Measurements from ENCODE around the gene KLK4. TPM values are rescaled to one million over a fixed set of nuclear protein-coding genes. Genes with fewer than 3 reads are reported as not detected.

KLK4 gene, protein sequence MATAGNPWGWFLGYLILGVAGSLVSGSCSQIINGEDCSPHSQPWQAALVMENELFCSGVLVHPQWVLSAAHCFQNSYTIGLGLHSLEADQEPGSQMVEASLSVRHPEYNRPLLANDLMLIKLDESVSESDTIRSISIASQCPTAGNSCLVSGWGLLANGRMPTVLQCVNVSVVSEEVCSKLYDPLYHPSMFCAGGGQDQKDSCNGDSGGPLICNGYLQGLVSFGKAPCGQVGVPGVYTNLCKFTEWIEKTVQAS
- not detected for total RNA-seq

GRCh38 chr19:50911206-50912101 lies at the start of gene KLK4:
Gene KLK4 (minus strand): TSS chr19:50911395. CDS start chr19:50910738, 657 bp downstream.
- H3K36me3 Mint-ChIP-seq (ENCODE audit: low read depth), result no peaks in the 10 kb centered on the region
- peaks cover 10% of the 10 kb centered on the region for H3K4me1 Mint-ChIP-seq (ENCODE audit: low read depth)
- peaks cover 32% of the 10 kb centered on the region for H3K27me3 Mint-ChIP-seq (ENCODE audit: low read depth)
- H3K4me3 Mint-ChIP-seq, result no peak within 1 kb of the TSS
- no peak within 1 kb of the TSS for H3K27ac Mint-ChIP-seq
- CTCF ChIA-PET, result no interaction called here
- intact Hi-C loops (cut with micrococcal nuclease), result no loop called here
- no peaks in the 10 kb centered on the region for H3K9me3 Mint-ChIP-seq
- no peak for DNase-seq

GRCh38 chr19:50959731-50960500 lies 48.7 kb upstream of the KLK4 start:
- CTCF ChIA-PET, result no interaction called here
- no peak for DNase-seq
- Mint-ChIP-seq H3K4me3 (no peak overlapping the region), H3K4me1 (ENCODE audit: low read depth) (no peaks in the 10 kb centered on the region), H3K27ac (no peak overlapping the region), H3K36me3 (ENCODE audit: low read depth) (no peaks in the 10 kb centered on the region), H3K9me3 (peaks cover 6% of the 10 kb centered on the region), H3K27me3 (ENCODE audit: low read depth) (peaks cover 31% of the 10 kb centered on the region)
- intact Hi-C loops (cut with micrococcal nuclease), result no loop called here

DNA sequence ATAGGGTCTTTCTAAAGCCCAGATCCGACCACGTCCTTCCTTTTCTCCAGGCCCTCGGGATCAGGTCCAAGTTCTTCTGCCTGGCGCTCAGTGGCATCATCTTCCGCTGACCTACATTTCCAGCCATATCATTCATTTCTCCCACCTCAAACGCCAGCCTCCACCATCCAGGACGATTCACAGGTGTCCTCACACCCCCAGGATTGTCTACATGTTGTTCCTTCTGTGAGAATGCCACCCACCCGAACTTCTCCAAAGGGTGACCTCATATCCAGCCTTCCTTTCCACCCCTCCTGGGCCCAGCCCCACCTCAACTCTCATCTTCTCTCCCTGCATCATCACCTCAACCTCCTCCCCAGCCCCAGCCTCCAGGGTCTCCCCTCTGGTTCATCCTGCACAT lies 46.4 kb upstream of the KLK4 start:
- Mint-ChIP-seq H3K9me3 (peaks cover 2% of the 10 kb centered on the region), H3K27me3 (ENCODE audit: low read depth) (peaks cover 21% of the 10 kb centered on the region), H3K27ac (no peak overlapping the region), H3K4me3 (no peak overlapping the region), H3K36me3 (ENCODE audit: low read depth) (no peaks in the 10 kb centered on the region), H3K4me1 (ENCODE audit: low read depth) (no peaks in the 10 kb centered on the region)
- CTCF ChIA-PET, result no interaction called here
- no peak for DNase-seq
- intact Hi-C loops (cut with micrococcal nuclease), result no loop called here

GRCh38 chr19:50952910-50953309 lies 41.7 kb upstream of the KLK4 start, which contains the start of gene KLK5:
Gene KLK5 (minus strand): TSS chr19:50953038. CDS start chr19:50952657, 381 bp downstream.
- Mint-ChIP-seq H3K4me3 (no peak within 1 kb of the TSS), H3K4me1 (ENCODE audit: low read depth) (no peaks in the 10 kb centered on the region), H3K36me3 (ENCODE audit: low read depth) (no peaks in the 10 kb centered on the region), H3K27me3 (ENCODE audit: low read depth) (peaks cover 27% of the 10 kb centered on the region), H3K9me3 (no peaks in the 10 kb centered on the region), H3K27ac (no peak within 1 kb of the TSS)
- CTCF ChIA-PET, result no interaction called here
- no peak for DNase-seq
- intact Hi-C loops (cut with micrococcal nuclease), result no loop called here

- Mint-ChIP-seq H3K9me3 (no peaks in the 10 kb centered on the region), H3K4me3 (no peak overlapping the region), H3K36me3 (ENCODE audit: low read depth) (no peaks in the 10 kb centered on the region), H3K4me1 (ENCODE audit: low read depth) (no peaks in the 10 kb centered on the region), H3K27me3 (ENCODE audit: low read depth) (peaks cover 26% of the 10 kb centered on the region), H3K27ac (no peak overlapping the region)
- intact Hi-C loops (cut with micrococcal nuclease), result no loop called here
- DNase-seq, result no peak
- CTCF ChIA-PET, result no interaction called here
Observed at GRCh38 chr19:50949861-50950260, 38.7 kb upstream of the KLK4 start.

GRCh38 chr19:50947123-50947522 lies 35.9 kb upstream of the KLK4 start:
- no peaks in the 10 kb centered on the region for H3K4me1 Mint-ChIP-seq (ENCODE audit: low read depth)
- no peaks in the 10 kb centered on the region for H3K36me3 Mint-ChIP-seq (ENCODE audit: low read depth)
- no peaks in the 10 kb centered on the region for H3K9me3 Mint-ChIP-seq
- peaks cover 30% of the 10 kb centered on the region for H3K27me3 Mint-ChIP-seq (ENCODE audit: low read depth)
- no peak overlapping the region for H3K4me3 Mint-ChIP-seq
- DNase-seq, result no peak
- CTCF ChIA-PET, result interaction anchor here (2.0 kb wide), 1 partner anchor 25 kb away, joined by 6 read pairs; no protein-coding TSS in a partner anchor
- no peak overlapping the region for H3K27ac Mint-ChIP-seq
- intact Hi-C loops (cut with micrococcal nuclease), result no loop called here

DNA sequence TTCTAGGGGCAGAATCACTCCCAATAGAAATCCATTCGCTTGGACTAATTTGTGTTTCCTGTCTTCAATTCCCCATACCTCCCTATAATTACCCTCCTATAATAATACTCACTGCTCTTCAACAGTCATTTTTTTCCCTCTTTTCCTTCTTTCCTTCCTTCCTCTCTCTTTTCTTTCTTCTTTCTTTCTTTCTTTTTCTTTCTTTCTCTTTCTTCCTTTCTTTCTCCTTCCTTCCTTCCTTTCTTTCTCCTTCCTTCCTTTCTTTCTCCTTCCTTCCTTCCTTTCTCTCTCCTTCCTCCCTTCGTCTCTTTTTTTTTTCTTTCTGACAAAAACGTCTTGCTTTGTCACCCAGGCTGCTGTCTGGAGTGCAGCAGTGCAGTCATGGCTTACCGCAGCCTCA lies 33.6 kb upstream of the KLK4 start:
- no peaks in the 10 kb centered on the region for H3K4me1 Mint-ChIP-seq (ENCODE audit: low read depth)
- intact Hi-C loops (cut with micrococcal nuclease), result no loop called here
- CTCF ChIA-PET, result no interaction called here
- H3K27ac Mint-ChIP-seq, result no peak overlapping the region
- H3K9me3 Mint-ChIP-seq, result no peaks in the 10 kb centered on the region
- no peak overlapping the region for H3K4me3 Mint-ChIP-seq
- no peaks in the 10 kb centered on the region for H3K36me3 Mint-ChIP-seq (ENCODE audit: low read depth)
- DNase-seq, result no peak
- peaks cover 24% of the 10 kb centered on the region for H3K27me3 Mint-ChIP-seq (ENCODE audit: low read depth)

DNA sequence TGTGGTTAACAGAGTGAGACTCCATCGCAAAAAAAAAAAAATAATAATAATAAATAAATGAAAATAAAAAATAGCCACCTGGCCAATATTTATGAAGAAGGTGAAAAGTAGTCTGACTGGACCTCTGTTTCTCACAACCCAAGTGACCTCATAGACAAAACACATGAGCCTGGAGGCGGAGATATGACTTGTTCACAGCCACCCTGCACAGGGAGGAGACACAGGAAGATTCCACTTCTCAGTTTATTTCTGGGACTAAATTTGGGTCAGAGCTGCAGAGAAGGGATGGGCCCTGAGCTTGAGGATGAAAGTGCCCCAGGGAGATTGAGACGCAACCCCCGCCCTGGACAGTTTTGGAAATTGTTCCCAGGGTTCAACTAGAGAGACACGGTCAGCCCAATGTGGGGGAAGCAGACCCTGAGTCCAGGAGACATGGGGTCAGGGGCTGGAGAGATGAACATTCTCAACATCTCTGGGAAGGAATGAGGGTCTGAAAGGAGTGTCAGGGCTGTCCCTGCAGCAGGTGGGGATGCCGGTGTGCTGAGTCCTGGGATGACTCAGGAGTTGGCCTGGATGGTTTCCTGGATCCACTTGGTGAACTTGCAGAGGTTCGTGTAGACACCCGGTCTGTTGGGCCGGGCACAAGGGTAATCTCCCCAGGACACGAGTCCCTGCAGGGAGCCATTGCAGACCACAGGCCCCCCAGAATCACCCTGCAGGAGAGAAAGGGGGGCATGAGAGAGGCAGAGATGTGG lies 32.1 kb upstream of the KLK4 start:
- H3K4me3 Mint-ChIP-seq, result no peak overlapping the region
- peaks cover 23% of the 10 kb centered on the region for H3K27me3 Mint-ChIP-seq (ENCODE audit: low read depth)
- no peaks in the 10 kb centered on the region for H3K36me3 Mint-ChIP-seq (ENCODE audit: low read depth)
- intact Hi-C loops (cut with micrococcal nuclease), result no loop called here
- no peaks in the 10 kb centered on the region for H3K9me3 Mint-ChIP-seq
- DNase-seq, result no peak
- CTCF ChIA-PET, result no interaction called here
- H3K4me1 Mint-ChIP-seq (ENCODE audit: low read depth), result no peaks in the 10 kb centered on the region
- H3K27ac Mint-ChIP-seq, result no peak overlapping the region

GRCh38 chr19:50939596-50939995 lies 28.4 kb upstream of the KLK4 start:
- Mint-ChIP-seq H3K27me3 (ENCODE audit: low read depth) (peaks cover 29% of the 10 kb centered on the region), H3K27ac (no peak overlapping the region), H3K9me3 (no peaks in the 10 kb centered on the region), H3K36me3 (ENCODE audit: low read depth) (no peaks in the 10 kb centered on the region), H3K4me1 (ENCODE audit: low read depth) (no peaks in the 10 kb centered on the region), H3K4me3 (no peak overlapping the region)
- DNase-seq, result no peak
- CTCF ChIA-PET, result no interaction called here
- intact Hi-C loops (cut with micrococcal nuclease), result no loop called here

DNA sequence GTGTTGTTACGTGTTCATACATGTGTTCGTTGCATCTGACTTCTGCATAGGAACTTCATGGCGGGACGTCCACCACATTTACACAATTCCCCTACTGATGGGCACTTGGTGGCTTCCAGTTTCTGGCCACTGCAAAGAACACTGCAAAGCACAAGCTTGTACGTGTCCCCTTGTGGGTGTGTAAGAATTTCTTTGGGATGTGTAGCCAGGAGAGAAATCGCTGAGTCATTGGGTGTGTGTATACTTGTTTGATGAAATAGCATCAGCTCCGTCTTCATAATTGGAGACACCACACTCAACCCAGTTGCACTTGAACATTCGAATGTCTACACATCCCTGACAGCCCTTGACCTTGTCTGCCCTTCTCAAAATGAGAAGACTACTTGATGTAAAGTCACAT lies 22.4 kb upstream of the KLK4 start:
- CTCF ChIA-PET, result interaction anchor here (0.7 to 1.6 kb wide), 2 partner anchors 11 to 299 kb away, joined by 3 read pairs; no protein-coding TSS in a partner anchor
- Mint-ChIP-seq H3K27ac (no peak overlapping the region), H3K36me3 (ENCODE audit: low read depth) (no peaks in the 10 kb centered on the region), H3K4me1 (ENCODE audit: low read depth) (no peaks in the 10 kb centered on the region), H3K4me3 (no peak overlapping the region), H3K27me3 (ENCODE audit: low read depth) (peaks cover 39% of the 10 kb centered on the region), H3K9me3 (no peaks in the 10 kb centered on the region)
- intact Hi-C loops (cut with micrococcal nuclease), result no loop called here
- DNase-seq, result no peak

DNA sequence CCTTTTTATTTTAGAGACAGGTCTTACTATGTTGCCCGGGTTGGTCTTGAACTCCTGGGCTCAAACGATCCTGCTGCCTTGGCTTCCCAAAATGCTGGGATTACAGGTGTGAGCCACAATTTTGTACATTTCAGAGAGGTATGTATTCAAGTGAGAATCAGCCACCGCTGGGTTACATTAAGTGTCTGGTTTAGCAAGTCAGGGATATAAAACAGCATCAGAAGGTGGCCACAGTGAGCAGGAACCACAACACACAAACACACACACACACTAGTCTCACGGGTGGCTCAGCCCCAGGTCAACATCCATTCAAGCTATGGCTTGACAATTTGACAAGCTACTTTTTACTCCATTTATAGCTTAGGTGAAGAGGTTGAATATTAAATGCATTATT lies 21.5 kb upstream of the KLK4 start:
- Mint-ChIP-seq H3K9me3 (no peaks in the 10 kb centered on the region), H3K36me3 (ENCODE audit: low read depth) (no peaks in the 10 kb centered on the region), H3K27ac (no peak overlapping the region), H3K4me3 (no peak overlapping the region), H3K27me3 (ENCODE audit: low read depth) (peaks cover 39% of the 10 kb centered on the region), H3K4me1 (ENCODE audit: low read depth) (no peaks in the 10 kb centered on the region)
- intact Hi-C loops (cut with micrococcal nuclease), result no loop called here
- CTCF ChIA-PET, result interaction anchor here (0.5 to 1.1 kb wide), 2 partner anchors 11 to 13 kb away, joined by 3 to 4 read pairs; no protein-coding TSS in a partner anchor
- DNase-seq, result no peak
